Measurements from ENCODE around the gene DUOXA1. TPM values are rescaled to one million over a fixed set of nuclear protein-coding genes. Genes with fewer than 3 reads are reported as not detected.
A peak's percentile ranks its signal among the peaks of the same experiment; 100 is the strongest.
"Not testable (repeated sequence)": the region's sequence is repeated elsewhere in the genome, so short reads cannot be mapped to it uniquely, and the experiment has no call there.

The DUOXA1 gene
- total RNA-seq, 6 experiments from 2014 or later = not detected

GRCh38 chr15:45136378-45136764, 6.7 kb upstream of the DUOXA1 start:
- DNase-seq = no peak
- peaks cover 0 to 3% of the 10 kb centered on the region in 2 donors for H3K27me3 ChIP-seq

GRCh38 chr15:45135705-45136377, 6.2 kb upstream of the DUOXA1 start:
- H3K4me3 ChIP-seq; H3K27ac ChIP-seq; intact Hi-C loops (cut with DNase I); H3K9me3 ChIP-seq; ATAC-seq; DNase-seq; H3K27me3 ChIP-seq; H3K36me3 ChIP-seq: not testable (repeated sequence)
- H3K4me1 ChIP-seq = peaks cover 0 to 14% (median 0%) of the 10 kb centered on the region in 4 donors
- WGBS (ENCODE audit: insufficient coverage, low coverage, low lambda C conversion rate, missing lambda C conversion rate) = 10% methylated on average over 5 of the region's 37 CpGs

More at GRCh38 chr15:45136378-45136764, 6.7 kb upstream of the DUOXA1 start:
- 23% methylated on average over 5 of the region's 10 CpGs for WGBS (ENCODE audit: insufficient coverage, low coverage, low lambda C conversion rate, missing lambda C conversion rate)
- ATAC-seq = no peak
- H3K27ac ChIP-seq = no peak overlapping the region
- no peaks in the 10 kb centered on the region for H3K9me3 ChIP-seq
- no peak for TF ChIP-seq POLR2A (IDR thresholded peaks at IDR 0.05)
- no peak for TF ChIP-seq CTCF (IDR thresholded peaks at IDR 0.05)
- no peak overlapping the region for H3K4me3 ChIP-seq
- no peaks in the 10 kb centered on the region for H3K36me3 ChIP-seq
- intact Hi-C loops (cut with DNase I) = no loop called here
- H3K4me1 ChIP-seq = peaks cover 0 to 14% (median 0%) of the 10 kb centered on the region in 4 donors

- intact Hi-C loops (cut with DNase I) = no loop called here
- WGBS (ENCODE audit: insufficient coverage, low coverage, low lambda C conversion rate, missing lambda C conversion rate) = 10% methylated on average over 2 of the region's 57 CpGs
- H3K9me3 ChIP-seq = no peaks in the 10 kb centered on the region
- no peak overlapping the region for H3K27ac ChIP-seq
- ATAC-seq (peak; percentile 72 to 85 (median 76)), DNase-seq (peak in 2 of 3 donors; percentile 27 to 61)
- TF ChIP-seq POLR2A (IDR thresholded peaks at IDR 0.05) = no peak
- TF ChIP-seq CTCF (IDR thresholded peaks at IDR 0.05) = peak in 3 of 4 donors; percentile 31 to 44 (median 37)
- H3K4me1 ChIP-seq = peaks cover 0 to 14% (median 0%) of the 10 kb centered on the region in 4 donors
- no peaks in the 10 kb centered on the region for H3K36me3 ChIP-seq
- peak overlapping the region in 2 of 3 donors; percentile 14 to 33 for H3K4me3 ChIP-seq
- peaks cover 0 to 3% of the 10 kb centered on the region in 2 donors for H3K27me3 ChIP-seq
Measured at GRCh38 chr15:45134682-45135604, 5.3 kb upstream of the DUOXA1 start.

- Histone ChIP-seq H3K9me3 (no peaks in the 10 kb centered on the region), H3K27me3 (peaks cover 0 to 9% of the 10 kb centered on the region in 2 donors), H3K27ac (no peak overlapping the region), H3K4me1 (peaks cover 0 to 14% (median 0%) of the 10 kb centered on the region in 4 donors), H3K4me3 (no peak overlapping the region), H3K36me3 (no peaks in the 10 kb centered on the region)
- WGBS (ENCODE audit: insufficient coverage, low coverage, low lambda C conversion rate, missing lambda C conversion rate) = 87% methylated on average over 3 of the region's 7 CpGs
- ATAC-seq (no peak), DNase-seq (peak in 1 of 3 donors; percentile 42)
- intact Hi-C loops (cut with DNase I) = no loop called here
- no peak for TF ChIP-seq CTCF (IDR thresholded peaks at IDR 0.05)
- no peak for TF ChIP-seq POLR2A (IDR thresholded peaks at IDR 0.05)
Measured at GRCh38 chr15:45134046-45134445, 4.4 kb upstream of the DUOXA1 start.

- TF ChIP-seq POLR2A (IDR thresholded peaks at IDR 0.05) = no peak
- TF ChIP-seq CTCF (IDR thresholded peaks at IDR 0.05) = no peak
- Histone ChIP-seq H3K9me3 (no peaks in the 10 kb centered on the region), H3K27me3 (peaks cover 0 to 13% of the 10 kb centered on the region in 2 donors), H3K27ac (no peak overlapping the region), H3K36me3 (no peaks in the 10 kb centered on the region), H3K4me1 (peaks cover 0 to 14% (median 0%) of the 10 kb centered on the region in 4 donors), H3K4me3 (no peak overlapping the region)
- intact Hi-C loops (cut with DNase I) = no loop called here
- ATAC-seq (no peak), DNase-seq (peak in 1 of 3 donors; percentile 38)
- whole genome bisulfite sequencing (ENCODE audit: insufficient coverage, low coverage, low lambda C conversion rate, missing lambda C conversion rate) = 44% methylated on average over 1 of the region's 5 CpGs
Measured at GRCh38 chr15:45133561-45133920, 3.9 kb upstream of the DUOXA1 start.
